Glutamatergic neuron (in vitro differentiated cells): ENCODE data around the gene FBXO11. TPM values are rescaled to one million over a fixed set of nuclear protein-coding genes. Genes with fewer than 3 reads are reported as not detected.

ENCODE experiments used
- DNase-seq: peaks from one replicate; pipeline ENCODE4 v3.0.0; 2022
- H3K27ac Mint-ChIP-seq: one replicate; pipeline ENCODE4 v1.8.0; 2020; ENCODE audit warnings: mild to moderate bottlenecking, mixed read lengths, inconsistent platforms; ENCODE audit not compliant: unreplicated experiment
- H3K27me3 Mint-ChIP-seq: one replicate; pipeline ENCODE4 v1.8.0; 2020; ENCODE audit warnings: mild to moderate bottlenecking, moderate library complexity, mixed read lengths, inconsistent platforms; ENCODE audit not compliant: unreplicated experiment
- H3K36me3 Mint-ChIP-seq: one replicate; pipeline ENCODE4 v1.8.0; 2020; ENCODE audit warnings: mild to moderate bottlenecking, mixed read lengths, inconsistent platforms; ENCODE audit not compliant: unreplicated experiment
- H3K4me1 Mint-ChIP-seq: one replicate; pipeline ENCODE4 v1.8.0; 2020; ENCODE audit warnings: mild to moderate bottlenecking, low read depth, mixed read lengths, inconsistent platforms; ENCODE audit not compliant: unreplicated experiment
- H3K4me3 Mint-ChIP-seq: one replicate; pipeline ENCODE4 v1.8.0; 2020; ENCODE audit warnings: mild to moderate bottlenecking, mixed read lengths, inconsistent platforms; ENCODE audit not compliant: unreplicated experiment
- H3K9me3 Mint-ChIP-seq: one replicate; pipeline ENCODE4 v1.8.0; 2020; ENCODE audit warnings: mild to moderate bottlenecking, moderate library complexity, mixed read lengths, inconsistent platforms; ENCODE audit not compliant: unreplicated experiment
- CTCF ChIP-seq: fragments of 200-600 bp; sonication (generic); IDR thresholded peaks from one replicate; pipeline ENCODE4 v1.5.0; 2021; ENCODE audit not compliant: partially characterized antibody, unreplicated experiment
- long read RNA-seq: library from polyadenylated mRNA; unstranded; transcript quantifications from one replicate; pipeline ENCODE4 v2.0.0, GENCODE V29; 2020; ENCODE audit not compliant: unreplicated experiment
- total RNA-seq: library from RNA; stranded (reverse); fragmentation: NEBNext Ultra II Directional; extraction: Animal tissue kit (Norgen Biotek cat#: 25700); gene quantifications from one replicate; pipeline ENCODE4 v1.2.1, GENCODE V29; 2021; ENCODE audit not compliant: unreplicated experiment

FBXO11 gene
- total RNA-seq, result 135 TPM
- long read RNA-seq, partial matches to known transcripts, result 0 of 5 reads
- long read RNA-seq, other reads (novel, unspliced or antisense), result 4 of 5 reads

- Mint-ChIP-seq H3K4me3 (peak within 1 kb of the TSS; percentile 97), H3K27me3 (peaks cover 13% of the 10 kb centered on the region), H3K27ac (peak within 1 kb of the TSS; percentile 92), H3K9me3 (peaks cover 13% of the 10 kb centered on the region), H3K36me3 (peaks cover 5% of the 10 kb centered on the region), H3K4me1 (peaks cover 15% of the 10 kb centered on the region)
- DNase-seq, result peak; percentile 89
- no peak for TF ChIP-seq CTCF
These were observed at the start of gene FBXO11 for GRCh38 chr2:47906157-47907038. Gene FBXO11, minus strand, starts transcription at chr2:47906498. Its CDS starts 778 bp downstream, at chr2:47905720.

DNA sequence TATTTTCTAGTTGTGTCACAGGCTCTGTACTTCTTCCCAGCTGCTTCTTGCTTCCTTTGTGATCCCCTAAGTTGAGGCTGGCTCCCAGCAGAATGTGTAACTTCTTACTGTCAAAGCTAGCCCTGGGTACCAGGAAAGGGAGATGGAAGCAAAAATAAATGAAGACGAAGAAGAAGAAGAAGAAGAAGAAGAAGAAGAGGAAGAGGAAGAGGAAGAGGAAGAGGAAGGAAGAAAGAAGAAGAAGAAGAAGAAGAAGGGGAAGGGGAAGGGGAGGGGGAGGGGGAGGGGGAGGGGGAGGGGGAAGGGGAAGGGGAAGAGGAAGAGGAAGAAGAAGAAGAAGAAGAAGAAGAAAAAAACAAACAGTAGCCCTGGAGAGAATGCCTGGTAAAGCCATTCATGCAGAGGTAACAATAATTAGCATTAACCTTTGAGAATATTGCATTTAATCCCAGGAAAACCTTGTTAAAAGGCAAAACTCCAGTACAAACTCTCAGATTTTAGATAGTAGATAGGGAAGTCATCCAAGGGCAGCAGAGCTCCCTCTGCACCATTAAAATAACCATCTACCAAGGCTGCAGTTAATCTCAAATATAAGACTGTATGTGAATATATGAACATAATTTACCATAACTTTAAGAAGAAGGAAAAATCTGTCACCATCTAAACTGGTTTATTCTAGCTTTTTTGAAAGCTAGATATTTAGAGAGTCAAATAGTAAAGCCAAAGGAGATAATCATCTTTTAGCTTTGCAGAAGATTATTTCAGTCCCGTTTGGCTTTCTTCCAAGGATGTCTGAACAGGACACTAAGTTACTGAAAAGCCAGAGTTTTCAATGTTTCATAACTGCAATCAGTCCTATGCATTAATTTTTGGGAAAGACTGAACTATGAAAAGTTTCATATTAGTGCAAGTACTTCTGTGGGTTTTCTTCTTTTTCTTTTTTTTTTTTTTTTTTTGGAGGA is 44.3 kb upstream of the FBXO11 start:
- TF ChIP-seq CTCF, result no peak
- Mint-ChIP-seq H3K4me1 (no peaks in the 10 kb centered on the region), H3K27me3 (no peaks in the 10 kb centered on the region), H3K27ac (no peak overlapping the region), H3K36me3 (no peaks in the 10 kb centered on the region), H3K9me3 (no peaks in the 10 kb centered on the region), H3K4me3 (no peak overlapping the region)
- no peak for DNase-seq

DNA sequence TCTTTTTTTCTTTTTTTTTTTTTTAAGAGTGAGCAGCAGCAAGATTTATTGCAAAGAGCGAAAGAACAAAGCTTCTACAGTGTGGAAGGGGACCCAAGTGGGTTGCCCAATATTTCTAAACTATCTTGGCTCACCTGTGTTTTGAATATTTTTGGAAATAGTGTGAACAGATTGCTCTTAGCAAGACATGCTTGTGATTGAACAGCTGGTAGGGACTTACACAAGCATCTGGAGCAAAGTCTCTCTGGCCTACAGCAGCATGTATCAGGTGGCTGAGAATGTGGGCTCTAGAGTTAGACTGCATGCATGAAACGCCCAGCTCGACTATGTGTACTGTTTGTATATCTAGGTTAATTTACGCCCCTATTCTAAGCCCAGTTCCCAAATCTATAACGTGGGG is 40.3 kb upstream of the FBXO11 start:
- H3K4me3 Mint-ChIP-seq, result no peak overlapping the region
- H3K27me3 Mint-ChIP-seq, result no peaks in the 10 kb centered on the region
- H3K9me3 Mint-ChIP-seq, result no peaks in the 10 kb centered on the region
- H3K36me3 Mint-ChIP-seq, result no peaks in the 10 kb centered on the region
- H3K27ac Mint-ChIP-seq, result no peak overlapping the region
- TF ChIP-seq CTCF, result no peak
- H3K4me1 Mint-ChIP-seq, result no peaks in the 10 kb centered on the region
- DNase-seq, result no peak

DNA sequence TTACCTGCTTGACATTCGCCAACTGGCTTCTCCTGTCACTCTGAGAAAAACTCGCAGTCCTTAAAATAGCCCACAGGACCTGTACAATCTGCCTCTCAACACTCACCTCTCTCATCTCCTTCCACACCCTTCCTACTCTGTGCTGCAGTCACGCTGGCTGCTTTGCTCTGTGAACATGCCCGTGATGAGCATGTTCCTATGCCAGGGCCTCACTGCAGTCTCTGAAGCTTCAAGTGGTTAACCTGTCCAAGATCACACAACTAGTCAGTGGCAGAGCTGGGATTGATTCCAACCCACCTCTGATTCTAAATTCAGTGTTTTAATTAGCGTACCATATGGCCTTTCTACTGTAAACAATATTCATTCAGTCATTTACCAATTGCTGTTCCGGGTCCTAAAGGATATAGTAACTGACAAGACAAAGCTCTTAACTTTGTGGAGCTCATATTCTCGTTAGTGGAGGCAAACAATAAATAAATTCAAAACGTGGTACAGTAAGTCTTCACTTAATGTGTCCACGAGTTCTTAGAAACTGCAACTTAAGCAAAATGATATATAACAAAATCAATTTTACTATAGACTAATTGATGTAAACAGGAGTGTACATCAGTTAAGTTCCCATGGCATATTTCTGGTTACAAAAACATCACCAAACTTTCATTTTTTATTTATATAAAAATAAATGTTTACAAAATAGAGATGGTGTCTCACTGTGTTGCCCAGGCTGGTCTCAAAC is 38.9 kb upstream of the FBXO11 start:
- no peak overlapping the region for H3K4me3 Mint-ChIP-seq
- H3K9me3 Mint-ChIP-seq, result no peaks in the 10 kb centered on the region
- no peak overlapping the region for H3K27ac Mint-ChIP-seq
- H3K27me3 Mint-ChIP-seq, result no peaks in the 10 kb centered on the region
- DNase-seq, result no peak
- H3K4me1 Mint-ChIP-seq, result no peaks in the 10 kb centered on the region
- no peaks in the 10 kb centered on the region for H3K36me3 Mint-ChIP-seq
- no peak for TF ChIP-seq CTCF
